ENCODE results near the gene FARP1.

FARP1 gene

GRCh38 chr13:98141091-98141490, 1.8 kb upstream of the FARP1 start:
- no peak for DNase-seq (ENCODE audit: low read depth in 3 of 3)

DNA sequence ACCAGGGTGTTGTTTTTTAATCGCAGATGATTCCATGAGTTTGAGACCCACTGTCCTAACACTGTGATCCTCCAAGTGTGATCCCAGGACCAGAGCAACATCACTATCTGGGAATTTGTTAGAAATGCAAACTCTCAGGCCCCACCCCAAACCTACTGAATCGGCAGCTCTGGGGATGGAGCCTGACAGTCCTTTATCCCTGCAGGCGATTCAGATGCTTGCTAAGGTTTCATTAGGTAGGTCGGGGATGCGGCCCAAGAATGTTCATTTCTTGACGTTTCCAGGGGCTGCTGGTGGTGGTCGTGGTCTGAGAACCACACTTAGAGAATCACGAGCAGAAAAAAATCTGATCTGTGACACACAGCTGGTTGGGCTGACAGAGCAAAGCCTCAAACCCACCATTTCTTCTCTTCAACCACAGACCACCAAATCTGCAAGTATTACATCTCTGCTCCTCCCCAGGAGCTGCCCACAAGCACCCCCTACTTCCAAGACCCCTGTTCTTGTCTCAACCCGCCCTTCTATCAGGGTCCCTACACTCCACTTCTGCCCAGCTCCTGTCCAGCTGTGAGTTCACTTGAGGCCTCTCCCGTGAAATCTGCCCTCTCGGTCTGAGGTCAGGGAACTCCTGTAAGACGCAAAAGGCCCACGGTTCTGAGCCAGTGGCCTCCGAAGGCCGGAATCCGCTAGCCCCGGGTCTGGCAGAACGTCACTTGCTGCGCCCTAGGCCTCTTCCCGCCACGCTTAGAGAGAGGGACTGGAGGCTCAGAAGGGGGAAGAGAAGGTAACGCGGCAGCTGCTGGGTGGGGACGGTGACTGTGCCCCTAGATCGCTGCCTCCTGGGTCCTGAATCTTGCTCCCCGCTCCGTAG, 1.1 kb upstream of the FARP1 start:
- DNase-seq (ENCODE audit: low read depth in 3 of 3) = no peak

DNA sequence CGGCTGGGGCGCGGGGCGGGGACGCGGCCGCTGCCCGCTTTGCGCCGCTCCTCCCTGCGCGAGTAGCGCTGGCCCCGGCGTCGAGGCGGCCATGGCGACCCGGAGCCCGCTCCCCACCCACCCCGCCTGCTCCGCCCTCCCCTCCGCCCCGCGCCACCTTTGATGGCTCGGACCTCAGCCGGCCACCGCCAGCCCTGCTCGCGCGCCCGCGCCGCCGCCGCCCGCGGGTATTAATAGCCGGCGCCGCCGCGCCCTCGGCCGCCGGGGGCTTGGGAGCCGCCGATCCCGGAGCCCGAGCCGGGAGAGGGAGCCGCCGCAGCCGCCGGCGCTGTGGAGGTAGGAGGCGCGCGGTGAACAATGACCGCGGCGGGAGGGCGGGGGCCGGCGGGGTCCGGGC, 261 bp downstream of the FARP1 start:
- DNase-seq (ENCODE audit: low read depth in 3 of 3) = no peak

DNA sequence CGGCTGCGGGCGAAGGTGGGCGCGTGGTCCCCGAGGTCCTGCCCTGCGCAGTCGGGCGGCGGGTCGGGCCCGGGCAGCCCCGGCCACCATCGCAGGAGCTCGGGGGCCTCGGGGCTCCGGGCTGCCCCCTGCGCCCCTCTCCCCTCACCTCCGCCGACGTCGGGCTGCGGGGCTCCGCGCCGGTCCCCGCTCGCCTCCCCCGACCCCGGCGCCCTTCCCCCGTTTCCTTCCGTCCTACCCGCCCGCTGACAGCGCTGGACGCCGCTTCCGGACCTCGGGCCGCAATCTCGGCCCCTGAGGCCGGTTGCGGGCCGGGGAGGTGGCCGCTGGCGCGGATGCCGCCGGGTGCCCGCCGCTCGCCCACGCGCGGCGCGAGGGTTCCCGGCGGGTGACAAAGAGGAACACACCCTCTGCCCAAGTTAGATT, 720 bp downstream of the FARP1 start:
- no peak for DNase-seq (ENCODE audit: low read depth in 3 of 3)

GRCh38 chr13:98144027-98144741, 1.3 kb downstream of the FARP1 start:
- no peak for DNase-seq (ENCODE audit: low read depth in 3 of 3)

DNA sequence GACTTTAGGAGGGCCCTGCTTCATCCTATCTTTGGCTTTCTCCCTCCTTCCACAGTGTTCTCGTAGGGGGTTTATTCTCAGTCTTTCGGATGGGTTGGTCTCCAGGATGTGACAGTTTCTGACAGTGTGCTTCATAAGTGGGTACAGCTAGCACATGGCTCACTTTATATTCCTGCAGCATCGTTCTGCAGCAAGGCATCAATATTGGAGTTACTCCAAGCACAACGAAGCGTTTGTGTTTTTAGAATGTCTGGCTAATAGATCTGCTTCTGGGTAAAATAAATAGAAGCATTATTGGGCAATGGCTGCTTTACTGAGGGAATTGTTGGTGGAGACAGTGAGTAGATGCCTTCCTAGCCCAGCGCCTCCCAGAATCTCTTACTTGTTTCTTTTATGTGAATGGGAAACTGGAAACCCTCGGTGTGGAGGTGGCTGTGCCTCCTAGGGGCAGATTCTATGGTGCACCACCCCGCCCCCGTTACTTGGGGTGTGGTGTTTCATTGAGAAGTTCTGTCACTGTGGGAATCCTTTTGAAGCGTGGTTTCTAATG, 2.0 kb downstream of the FARP1 start:
- DNase-seq (ENCODE audit: low read depth in 3 of 3) = no peak

DNA sequence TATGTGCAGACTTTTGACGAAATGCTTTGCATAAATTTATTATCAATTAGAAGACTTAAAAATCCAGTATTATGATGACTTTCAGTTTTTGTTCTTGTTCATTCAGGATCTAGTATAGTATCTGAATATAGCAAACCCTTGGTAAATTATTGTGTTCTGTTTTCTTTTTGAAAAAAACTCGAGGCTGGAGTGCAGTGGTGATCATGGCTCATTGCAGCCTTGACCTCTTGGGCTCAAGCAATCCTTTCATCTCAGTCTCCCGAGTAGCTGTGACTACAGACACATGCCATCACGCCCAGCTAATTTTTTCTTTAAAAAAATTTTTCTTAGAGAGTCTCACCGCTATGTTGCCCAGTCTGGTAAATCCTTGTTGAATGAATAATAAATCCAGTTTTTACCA, 4.6 kb downstream of the FARP1 start:
- DNase-seq (ENCODE audit: low read depth in 3 of 3) = no peak

DNA sequence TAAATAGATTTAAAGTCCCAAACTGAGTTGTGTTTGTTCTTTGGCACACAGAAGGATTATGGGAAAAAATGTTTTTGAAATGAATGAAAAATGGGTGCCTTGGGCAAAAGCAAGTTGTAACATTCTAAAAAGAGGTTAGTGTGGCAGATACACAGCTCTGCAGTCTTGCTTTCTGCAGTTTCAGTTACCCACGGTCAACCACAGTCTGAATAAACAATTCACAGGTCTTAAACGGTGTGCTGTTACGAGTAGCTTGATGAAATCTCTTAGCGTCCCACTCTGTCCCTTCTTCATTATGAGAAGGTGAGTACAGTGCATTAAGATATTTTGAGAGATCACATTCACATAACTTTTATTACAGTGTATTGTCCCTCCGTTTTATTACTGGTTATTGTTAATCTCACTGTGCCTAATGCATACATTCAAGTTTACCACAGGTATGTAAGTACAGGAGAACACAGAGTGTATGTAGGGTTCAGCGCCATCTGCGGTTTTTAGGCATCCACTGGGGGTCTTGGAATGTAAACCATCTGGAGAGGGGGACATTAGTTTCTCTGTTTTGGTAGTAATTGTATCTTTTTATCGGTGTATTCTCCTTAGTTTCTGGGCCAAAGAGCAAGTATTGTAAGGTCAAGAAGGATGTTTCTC, 8.1 kb downstream of the FARP1 start:
- DNase-seq (ENCODE audit: low read depth in 3 of 3) = no peak

DNA sequence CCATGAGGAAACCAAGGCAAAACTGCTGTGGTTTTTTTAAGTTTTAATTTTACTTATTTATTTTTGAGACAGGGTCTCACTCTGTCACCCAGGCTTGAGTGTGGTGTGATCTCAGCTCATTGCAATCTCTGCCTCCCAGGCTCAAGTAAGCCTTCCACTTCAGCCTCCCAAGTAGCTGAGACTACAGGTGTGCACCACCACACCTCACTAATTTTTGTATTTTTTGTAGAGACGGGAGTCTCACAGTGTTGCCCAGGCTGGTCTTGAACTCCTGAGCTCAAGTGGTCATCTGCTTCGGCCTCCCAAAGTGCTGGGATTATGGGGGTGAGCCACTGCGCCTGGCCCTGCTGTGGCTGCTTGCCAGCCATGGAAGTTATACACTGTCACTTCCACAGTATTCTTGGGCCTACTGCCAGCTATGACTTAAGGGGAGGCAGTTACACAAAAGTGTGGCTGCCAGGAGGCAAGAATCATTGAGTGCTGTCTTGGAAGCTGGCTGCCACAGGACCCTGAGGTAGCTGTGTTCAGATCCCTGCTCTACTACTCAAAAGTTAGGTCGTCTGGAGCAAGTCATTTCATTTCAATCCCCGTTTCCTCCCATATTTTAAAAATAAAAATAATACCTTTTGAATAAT, 12.7 kb downstream of the FARP1 start:
- DNase-seq (ENCODE audit: low read depth in 3 of 3) = no peak

DNA sequence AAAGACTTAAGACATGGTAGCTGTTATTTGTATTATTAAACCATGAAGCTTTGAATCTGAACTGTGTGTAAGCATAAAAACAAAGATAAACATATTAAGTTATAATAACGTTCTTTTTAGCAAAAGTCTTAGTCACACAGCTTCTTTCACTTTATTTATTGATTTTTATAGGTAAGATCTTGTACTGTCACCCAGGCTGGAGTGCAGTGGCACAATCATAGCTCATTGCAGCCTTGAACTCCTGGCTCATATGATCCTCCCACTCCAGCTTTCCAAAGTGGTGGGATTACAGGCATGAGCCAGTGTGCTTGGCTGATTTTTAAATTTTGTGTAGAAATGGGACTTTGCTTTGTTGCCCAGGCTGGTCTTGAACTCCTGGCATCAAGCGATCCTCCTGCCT, 13.4 kb downstream of the FARP1 start:
- DNase-seq (ENCODE audit: low read depth in 3 of 3) = no peak

DNA sequence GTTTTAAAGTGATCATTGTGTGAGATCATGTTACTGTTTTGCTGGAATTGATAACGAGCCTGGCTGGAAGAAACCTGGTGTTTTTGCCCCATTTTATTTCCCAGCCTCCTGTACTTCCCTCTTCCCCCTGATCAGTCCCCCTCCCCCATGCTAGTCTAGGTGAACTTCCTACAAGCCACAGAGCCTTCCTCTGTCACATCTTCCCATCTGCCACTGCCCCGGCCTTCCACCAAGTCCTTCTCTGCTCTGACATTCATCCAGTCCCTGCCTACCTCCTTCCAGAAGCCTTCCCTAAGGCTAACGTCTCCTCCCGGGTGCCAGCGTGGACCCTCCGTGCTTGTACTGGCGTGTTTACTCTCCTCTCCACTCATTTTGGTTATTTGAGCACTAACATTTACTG, 14.3 kb downstream of the FARP1 start:
- no peak for DNase-seq (ENCODE audit: low read depth in 3 of 3)

DNA sequence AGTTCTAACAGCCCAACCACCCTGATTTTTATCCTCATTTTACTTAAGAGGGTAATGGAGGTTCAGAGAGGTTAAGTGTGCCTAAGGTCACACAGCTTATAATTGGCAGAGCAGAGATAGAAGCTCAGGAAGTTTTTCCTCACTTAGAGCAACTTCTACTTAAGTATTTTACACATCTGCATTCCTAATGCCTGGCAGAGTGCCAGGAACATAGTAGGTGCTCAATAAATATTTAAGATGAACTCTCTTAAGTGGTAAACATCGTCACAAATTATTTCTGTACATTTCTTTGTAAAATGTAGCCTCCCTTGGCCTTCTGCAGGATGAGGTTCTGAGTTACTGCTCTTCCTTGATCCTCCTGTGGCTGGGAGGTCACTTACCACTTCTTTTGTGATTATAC, 14.7 kb downstream of the FARP1 start:
- DNase-seq (ENCODE audit: low read depth in 3 of 3) = no peak

- no peak for DNase-seq (ENCODE audit: low read depth in 3 of 3)
Observed at GRCh38 chr13:98158172-98158899, 15.4 kb downstream of the FARP1 start.

DNA sequence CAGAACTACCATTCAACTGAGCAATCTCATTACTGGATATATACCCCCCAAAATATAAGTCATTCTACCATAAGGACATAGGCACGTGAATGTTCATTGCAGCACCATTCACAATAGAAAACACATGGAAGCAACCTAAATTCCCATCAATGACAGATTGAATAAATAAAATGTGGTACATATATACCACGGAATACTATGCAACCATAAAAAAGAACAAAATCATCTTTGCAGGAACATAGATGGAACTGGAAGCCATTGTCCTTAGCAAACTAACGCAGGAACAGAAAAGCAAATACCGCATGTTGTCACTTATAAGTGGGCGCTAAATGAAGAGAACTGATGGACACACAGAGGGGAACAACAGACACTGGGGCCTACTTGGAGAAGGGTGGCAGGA, 20.0 kb downstream of the FARP1 start:
- DNase-seq (ENCODE audit: low read depth in 3 of 3) = no peak

GRCh38 chr13:98169331-98169730, 26.4 kb downstream of the FARP1 start:
- no peak for DNase-seq (ENCODE audit: low read depth in 3 of 3)

GRCh38 chr13:98171900-98172589, 29.2 kb downstream of the FARP1 start:
- no peak for DNase-seq (ENCODE audit: low read depth in 3 of 3)

- no peak for DNase-seq (ENCODE audit: low read depth in 3 of 3)
Observed at GRCh38 chr13:98172590-98173422, 29.9 kb downstream of the FARP1 start.

DNA sequence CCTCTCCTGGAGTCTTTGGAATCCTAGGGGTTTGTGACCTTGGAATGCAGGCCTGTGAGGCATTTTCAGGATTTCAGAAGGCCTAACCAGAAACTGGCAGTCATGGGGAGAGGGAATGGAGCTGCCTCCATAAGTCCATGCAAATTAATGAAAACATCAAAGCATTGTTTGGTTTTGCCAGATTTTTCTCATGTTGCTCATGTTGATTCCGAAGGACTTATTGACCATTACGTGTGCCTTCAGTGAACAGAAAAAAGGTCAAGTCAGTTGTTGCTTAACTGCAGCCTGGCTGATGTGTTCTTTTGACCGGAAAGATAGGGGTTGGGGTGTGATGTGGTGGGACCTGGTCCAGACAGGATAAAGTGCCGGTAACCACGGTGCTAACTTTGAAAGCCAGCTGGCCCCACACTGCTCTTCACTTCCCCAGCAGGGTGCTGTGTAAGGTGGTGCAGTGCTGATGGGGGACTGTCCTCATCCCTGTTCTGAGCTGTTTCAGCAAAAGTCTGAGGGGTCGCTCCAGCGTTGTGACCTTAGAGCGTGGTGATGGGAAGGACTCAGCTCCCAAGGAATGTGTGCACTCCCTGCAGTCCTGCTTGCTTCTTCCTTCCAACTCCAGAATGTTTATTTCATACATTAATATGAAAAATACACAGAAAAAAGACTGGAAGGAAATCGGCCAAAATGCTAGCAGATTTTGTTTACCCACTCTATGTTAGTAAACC, 30.7 kb downstream of the FARP1 start:
- DNase-seq (ENCODE audit: low read depth in 3 of 3) = no peak

DNA sequence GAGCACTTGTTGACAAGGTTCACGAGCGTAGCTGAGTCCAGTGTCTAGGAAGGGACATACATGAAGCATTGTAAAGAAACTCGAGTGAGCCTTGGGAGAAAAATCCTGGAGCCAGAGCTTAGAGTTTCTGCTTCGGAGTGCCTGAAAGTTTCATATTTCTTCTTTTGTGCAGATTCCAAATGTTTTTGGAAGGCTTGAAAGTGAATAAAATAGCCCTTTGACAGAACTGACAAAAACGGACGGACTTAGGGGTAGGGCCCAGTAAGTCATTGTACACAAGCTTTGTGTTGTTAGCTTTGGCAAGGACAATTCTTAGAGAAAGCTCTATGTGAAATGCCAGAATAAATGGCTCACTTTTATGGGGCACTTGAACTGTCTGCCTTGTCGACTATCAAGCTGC, 31.4 kb downstream of the FARP1 start:
- no peak for DNase-seq (ENCODE audit: low read depth in 3 of 3)
